ENCODE data around the gene TM2D3.

Gene TM2D3

GRCh38 chr15:101620671-101621070 lies 31.5 kb downstream of the TM2D3 start:
- DNase-seq = no peak

GRCh38 chr15:101619615-101619865 lies 32.6 kb downstream of the TM2D3 start:
- DNase-seq = no peak

- DNase-seq = no peak
These were observed 33.1 kb downstream of the TM2D3 start for GRCh38 chr15:101618851-101619614.

- DNase-seq = no peak
These were observed 34.1 kb downstream of the TM2D3 start for GRCh38 chr15:101618076-101618475.

- DNase-seq = no peak
These were observed 34.7 kb downstream of the TM2D3 start for GRCh38 chr15:101617390-101617965.

- no peak for DNase-seq
These were observed 36.0 kb downstream of the TM2D3 start for GRCh38 chr15:101615986-101616848.

GRCh38 chr15:101615414-101615985 lies 36.7 kb downstream of the TM2D3 start:
- no peak for DNase-seq

GRCh38 chr15:101614761-101615160 lies 37.4 kb downstream of the TM2D3 start:
- no peak for DNase-seq

GRCh38 chr15:101614001-101614585 lies 38.1 kb downstream of the TM2D3 start:
- DNase-seq = no peak

GRCh38 chr15:101613130-101614000 lies 38.8 kb downstream of the TM2D3 start:
- DNase-seq = no peak

GRCh38 chr15:101612676-101613075 lies 39.5 kb downstream of the TM2D3 start:
- DNase-seq = no peak

- no peak for DNase-seq
These were observed 40.4 kb downstream of the TM2D3 start for GRCh38 chr15:101611580-101612299.

GRCh38 chr15:101611007-101611406 lies 41.2 kb downstream of the TM2D3 start:
- no peak for DNase-seq

- DNase-seq = no peak
These were observed 41.6 kb downstream of the TM2D3 start for GRCh38 chr15:101610611-101611000.

GRCh38 chr15:101609742-101610610 lies 42.2 kb downstream of the TM2D3 start:
- no peak for DNase-seq

GRCh38 chr15:101608201-101608600 lies 44.0 kb downstream of the TM2D3 start:
- DNase-seq = no peak

GRCh38 chr15:101607108-101607507 lies 45.1 kb downstream of the TM2D3 start:
- DNase-seq = no peak

GRCh38 chr15:101604124-101604874 lies 47.9 kb downstream of the TM2D3 start:
- DNase-seq = no peak

- no peak for DNase-seq
These were observed 49.4 kb downstream of the TM2D3 start for GRCh38 chr15:101602801-101603200.

- no peak for DNase-seq
These were observed 52.1 kb downstream of the TM2D3 start for GRCh38 chr15:101600035-101600434.

All from activated T-cell treated with anti-CD3 and anti-CD28 coated beads for 4 hours (primary cell).